ENCODE results near the gene C1RL. TPM values are rescaled to one million over a fixed set of nuclear protein-coding genes. Genes with fewer than 3 reads are reported as not detected.
A peak's percentile ranks its signal among the peaks of the same experiment; 100 is the strongest.

The C1RL gene
- total and polyA plus RNA-seq, 11 donors = 5.4 to 27.1 (median 7.9) TPM

- no peak for ATAC-seq
- peaks cover 0 to 21% (median 0%) of the 10 kb centered on the region in 9 donors for H3K36me3 ChIP-seq
- peaks cover 0 to 19% (median 0%) of the 10 kb centered on the region in 9 donors for H3K27me3 ChIP-seq
- intact Hi-C loops (cut with DNase I) = no loop called here
- DNase-seq = no peak
- WGBS, 4 donors = 49 to 66% (median 62%) methylated on average over 7 of the region's 7 CpGs
- H3K4me3 ChIP-seq = peak overlapping the region in 6 of 12 donors; percentile 61 to 78 (median 70)
- no peaks in the 10 kb centered on the region for H3K9me3 ChIP-seq
- H3K4me1 ChIP-seq = peaks cover 0 to 29% (median 19%) of the 10 kb centered on the region in 12 donors
- H3K27ac ChIP-seq = no peak overlapping the region
- TF ChIP-seq, protein P1, sequence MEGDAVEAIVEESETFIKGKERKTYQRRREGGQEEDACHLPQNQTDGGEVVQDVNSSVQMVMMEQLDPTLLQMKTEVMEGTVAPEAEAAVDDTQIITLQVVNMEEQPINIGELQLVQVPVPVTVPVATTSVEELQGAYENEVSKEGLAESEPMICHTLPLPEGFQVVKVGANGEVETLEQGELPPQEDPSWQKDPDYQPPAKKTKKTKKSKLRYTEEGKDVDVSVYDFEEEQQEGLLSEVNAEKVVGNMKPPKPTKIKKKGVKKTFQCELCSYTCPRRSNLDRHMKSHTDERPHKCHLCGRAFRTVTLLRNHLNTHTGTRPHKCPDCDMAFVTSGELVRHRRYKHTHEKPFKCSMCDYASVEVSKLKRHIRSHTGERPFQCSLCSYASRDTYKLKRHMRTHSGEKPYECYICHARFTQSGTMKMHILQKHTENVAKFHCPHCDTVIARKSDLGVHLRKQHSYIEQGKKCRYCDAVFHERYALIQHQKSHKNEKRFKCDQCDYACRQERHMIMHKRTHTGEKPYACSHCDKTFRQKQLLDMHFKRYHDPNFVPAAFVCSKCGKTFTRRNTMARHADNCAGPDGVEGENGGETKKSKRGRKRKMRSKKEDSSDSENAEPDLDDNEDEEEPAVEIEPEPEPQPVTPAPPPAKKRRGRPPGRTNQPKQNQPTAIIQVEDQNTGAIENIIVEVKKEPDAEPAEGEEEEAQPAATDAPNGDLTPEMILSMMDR (IDR thresholded peaks at IDR 0.05) = no peak
- TF ChIP-seq POLR2A (IDR thresholded peaks at IDR 0.05) = no peak
Observed at GRCh38 chr12:7131502-7131866, 22.5 kb upstream of the C1RL start.

- peak overlapping the region in 9 of 12 donors; percentile 6 to 71 (median 54) for H3K27ac ChIP-seq
- intact Hi-C loops (cut with DNase I) = loop anchor here in 1 of 10 donors (1.0 kb wide), 1 partner anchor 38 kb away; no protein-coding TSS in a partner anchor
Observed at GRCh38 chr12:7130701-7131501, 21.9 kb upstream of the C1RL start.

DNA sequence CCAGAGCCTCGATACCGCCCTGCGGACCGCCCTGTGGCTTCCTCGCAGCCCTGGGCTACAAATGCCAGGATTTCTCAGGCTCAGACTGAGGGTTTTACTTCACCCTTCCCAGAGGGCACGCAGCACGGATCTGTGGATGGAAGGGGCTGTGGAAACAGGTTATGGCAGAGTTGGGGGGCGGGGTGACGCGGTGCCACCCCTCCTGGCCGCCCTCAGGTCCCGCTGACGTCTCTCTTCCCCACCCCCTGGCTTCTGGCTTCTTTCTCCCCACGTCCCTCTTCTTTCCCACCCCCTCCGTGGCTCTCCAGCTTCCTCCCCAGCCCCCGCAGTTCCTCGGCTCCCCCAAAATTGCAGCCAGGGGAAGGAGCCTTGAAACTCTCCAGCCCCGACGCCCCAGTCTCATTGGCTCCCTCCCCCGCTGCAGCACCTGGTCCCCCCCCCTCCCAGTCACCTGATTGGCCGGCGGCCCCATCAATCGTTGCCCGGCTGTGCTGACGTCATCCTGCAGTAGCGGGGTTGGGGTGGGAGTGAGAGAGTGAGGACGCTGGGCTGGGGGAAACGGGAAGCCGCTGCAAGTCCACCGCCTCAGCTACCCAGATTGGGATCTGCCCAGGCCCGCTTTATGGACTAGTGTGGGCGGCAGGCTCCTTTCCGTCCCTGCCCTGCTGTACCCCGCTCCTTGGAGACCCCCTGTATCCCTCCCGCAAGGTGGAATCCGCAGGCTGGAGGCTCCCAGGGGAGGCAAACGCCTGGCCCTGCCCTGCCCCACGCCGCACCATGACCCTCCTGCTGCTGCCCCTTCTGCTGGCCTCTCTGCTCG lies 21.1 kb upstream of the C1RL start, which contains the start of gene CLSTN3:
Gene CLSTN3 (plus strand): TSS at position 500 of the 820 bp plus-strand sequence. CDS start 278 bp downstream, at position 778.
- peak within 1 kb of the TSS in 10 of 12 donors; percentile 6 to 71 (median 48) for H3K27ac ChIP-seq
- WGBS, 4 donors = 0 to 1% (median 0%) methylated on average over 24 to 40 of the region's 40 CpGs
- intact Hi-C loops (cut with DNase I) = loop anchor here in 1 of 10 donors (1.0 kb wide), 1 partner anchor 37 kb away; no protein-coding TSS in a partner anchor
- H3K4me3 ChIP-seq = peak within 1 kb of the TSS; percentile 50 to 78 (median 64)
- ATAC-seq (peak; percentile 60 to 91 (median 82)), DNase-seq (peak; percentile 81 to 93 (median 89))
- no peak for TF ChIP-seq POLR2A (IDR thresholded peaks at IDR 0.05)
- TF ChIP-seq, protein P1 (IDR thresholded peaks at IDR 0.05) = no peak
- H3K9me3 ChIP-seq = no peaks in the 10 kb centered on the region
- peaks cover 0 to 19% (median 0%) of the 10 kb centered on the region in 9 donors for H3K27me3 ChIP-seq
- peaks cover 0 to 10% (median 0%) of the 10 kb centered on the region in 9 donors for H3K36me3 ChIP-seq
- H3K4me1 ChIP-seq = peaks cover 0 to 29% (median 19%) of the 10 kb centered on the region in 12 donors

More at GRCh38 chr12:7130701-7131501, 21.9 kb upstream of the C1RL start:
- TF ChIP-seq, protein P1 (IDR thresholded peaks at IDR 0.05) = no peak
- TF ChIP-seq POLR2A (IDR thresholded peaks at IDR 0.05) = no peak
- 4 to 8% (median 6%) methylated on average over 32 of the region's 32 CpGs for whole genome bisulfite sequencing, 4 donors
- peak overlapping the region; percentile 50 to 78 (median 64) for H3K4me3 ChIP-seq
- DNase-seq (peak; percentile 34 to 73 (median 59)), ATAC-seq (peak; percentile 27 to 61 (median 56))
- H3K9me3 ChIP-seq = no peaks in the 10 kb centered on the region
- H3K27me3 ChIP-seq = peaks cover 0 to 19% (median 0%) of the 10 kb centered on the region in 9 donors
- peaks cover 0 to 15% (median 0%) of the 10 kb centered on the region in 9 donors for H3K36me3 ChIP-seq
- H3K4me1 ChIP-seq = peaks cover 0 to 29% (median 19%) of the 10 kb centered on the region in 12 donors

Data from heart left ventricle (tissue), 16 donors.